GM18499 (cell line): ENCODE results near the gene HUS1B.
"Not testable (repeated sequence)": the region's sequence is repeated elsewhere in the genome, so short reads cannot be mapped to it uniquely, and the experiment has no call there.

ENCODE experiments used
- ATAC-seq: cut with Tn5 transposase; IDR thresholded peaks from one replicate; pipeline ENCODE4 v1.9.1; 2021; ENCODE audit warnings: moderate number of reproducible peaks; ENCODE audit not compliant: insufficient read depth, unreplicated experiment

The HUS1B gene

GRCh38 chr6:656460-657252 lies at the start of gene HUS1B:
Gene HUS1B (minus strand): TSS chr6:657100. CDS start chr6:656944, 156 bp downstream.
- no peak for ATAC-seq

GRCh38 chr6:706146-706545 lies 49.2 kb upstream of the HUS1B start:
- ATAC-seq, result no peak

GRCh38 chr6:705047-705446 lies 48.1 kb upstream of the HUS1B start:
- ATAC-seq, result no peak

GRCh38 chr6:704046-704445 lies 47.1 kb upstream of the HUS1B start:
- no peak for ATAC-seq

- ATAC-seq, result no peak
These were observed 46.7 kb upstream of the HUS1B start for GRCh38 chr6:703552-703951.

GRCh38 chr6:701700-702479 lies 45.0 kb upstream of the HUS1B start:
- ATAC-seq, result no peak

- ATAC-seq, result no peak
These were observed 44.3 kb upstream of the HUS1B start for GRCh38 chr6:701215-701614.

- no peak for ATAC-seq
These were observed 43.6 kb upstream of the HUS1B start for GRCh38 chr6:700490-700889.

- no peak for ATAC-seq
These were observed 42.4 kb upstream of the HUS1B start for GRCh38 chr6:699319-699718.

GRCh38 chr6:694431-695126 lies 37.7 kb upstream of the HUS1B start:
- ATAC-seq, result not testable (repeated sequence)

- ATAC-seq, result no peak
These were observed 36.8 kb upstream of the HUS1B start for GRCh38 chr6:693723-694009.

- ATAC-seq, result no peak
These were observed 36.2 kb upstream of the HUS1B start, which contains the start of gene EXOC2 for GRCh38 chr6:692858-693722. Gene EXOC2 (minus strand): TSS chr6:693139. CDS start chr6:637818, 55,321 bp downstream.

- ATAC-seq, result no peak
These were observed 35.5 kb upstream of the HUS1B start for GRCh38 chr6:692356-692851.

- ATAC-seq, result no peak
These were observed 32.3 kb upstream of the HUS1B start for GRCh38 chr6:689223-689622.

GRCh38 chr6:686497-686896 lies 29.6 kb upstream of the HUS1B start:
- ATAC-seq, result no peak

- ATAC-seq, result peak; percentile 55
These were observed 28.1 kb upstream of the HUS1B start for GRCh38 chr6:684831-685636.

- no peak for ATAC-seq
These were observed 27.0 kb upstream of the HUS1B start for GRCh38 chr6:683742-684440.

GRCh38 chr6:680666-681340 lies 23.9 kb upstream of the HUS1B start:
- ATAC-seq, result no peak
